ENCODE results near the gene DHRS12. TPM values are rescaled to one million over a fixed set of nuclear protein-coding genes. Genes with fewer than 3 reads are reported as not detected.

DHRS12 gene
- total RNA-seq, 1 experiment from 2014 or later: 6.9 TPM

DNA sequence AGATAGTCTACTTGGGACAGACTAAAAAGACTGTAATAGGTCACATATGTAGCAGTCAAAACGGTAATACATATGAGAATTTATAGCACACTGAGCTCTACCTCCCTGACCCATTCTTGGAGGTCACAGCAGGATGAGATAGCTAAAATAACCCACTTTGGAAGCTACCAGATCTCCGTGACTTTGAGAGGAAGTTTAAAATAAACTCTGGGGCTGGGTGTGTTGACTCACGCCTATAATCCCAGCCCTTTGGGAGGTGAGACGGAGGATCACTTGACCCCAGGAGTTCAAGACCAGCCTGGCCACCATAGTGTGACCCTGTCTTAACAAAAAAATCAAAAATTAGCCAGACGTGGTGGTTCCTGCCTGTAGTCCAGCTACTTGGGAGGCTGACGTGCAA, 45.3 kb downstream of the DHRS12 start:
- ChIA-PET CTCF (no interaction called here), POLR2A (ENCODE audit: unreplicated experiment) (no interaction called here)
- TF ChIP-seq, protein P1, sequence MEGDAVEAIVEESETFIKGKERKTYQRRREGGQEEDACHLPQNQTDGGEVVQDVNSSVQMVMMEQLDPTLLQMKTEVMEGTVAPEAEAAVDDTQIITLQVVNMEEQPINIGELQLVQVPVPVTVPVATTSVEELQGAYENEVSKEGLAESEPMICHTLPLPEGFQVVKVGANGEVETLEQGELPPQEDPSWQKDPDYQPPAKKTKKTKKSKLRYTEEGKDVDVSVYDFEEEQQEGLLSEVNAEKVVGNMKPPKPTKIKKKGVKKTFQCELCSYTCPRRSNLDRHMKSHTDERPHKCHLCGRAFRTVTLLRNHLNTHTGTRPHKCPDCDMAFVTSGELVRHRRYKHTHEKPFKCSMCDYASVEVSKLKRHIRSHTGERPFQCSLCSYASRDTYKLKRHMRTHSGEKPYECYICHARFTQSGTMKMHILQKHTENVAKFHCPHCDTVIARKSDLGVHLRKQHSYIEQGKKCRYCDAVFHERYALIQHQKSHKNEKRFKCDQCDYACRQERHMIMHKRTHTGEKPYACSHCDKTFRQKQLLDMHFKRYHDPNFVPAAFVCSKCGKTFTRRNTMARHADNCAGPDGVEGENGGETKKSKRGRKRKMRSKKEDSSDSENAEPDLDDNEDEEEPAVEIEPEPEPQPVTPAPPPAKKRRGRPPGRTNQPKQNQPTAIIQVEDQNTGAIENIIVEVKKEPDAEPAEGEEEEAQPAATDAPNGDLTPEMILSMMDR (conservative IDR thresholded peaks at IDR 0.05): no peak
- no peak for TF ChIP-seq EZH2 (IDR thresholded peaks at IDR 0.05; ENCODE audit: low read depth)
- DNase-seq: no peak
- H3K9me3 ChIP-seq (ENCODE audit: insufficient read depth, low read depth): no peaks in the 10 kb centered on the region
- no peaks in the 10 kb centered on the region for H3K79me2 ChIP-seq (ENCODE audit: low read depth)
- H3F3A ChIP-seq (ENCODE audit: insufficient read depth, low read depth): no peaks in the 10 kb centered on the region
- H3K27me3 ChIP-seq (ENCODE audit: insufficient read depth, low read depth): no peaks in the 10 kb centered on the region
- no peaks in the 10 kb centered on the region for H3K9me2 ChIP-seq (ENCODE audit: insufficient read depth)
- no TSS peak for BruUV-seq (replicated peaks)
- no peaks in the 10 kb centered on the region for H3K4me1 ChIP-seq (replicated peaks; ENCODE audit: insufficient read depth)
- intact Hi-C loops (cut with micrococcal nuclease; ENCODE audit: unreplicated experiment): no loop called here
- H3K27ac ChIP-seq: no peak overlapping the region
- H4K20me1 ChIP-seq (ENCODE audit: insufficient read depth): no peaks in the 10 kb centered on the region
- H3K36me3 ChIP-seq (ENCODE audit: low read depth): peaks cover 5% of the 10 kb centered on the region; the same call in 1 of the 2 replicates
- no peak overlapping the region for H3K4me3 ChIP-seq
- no peak overlapping the region for H3K4me2 ChIP-seq
- H2AFZ ChIP-seq: no peak overlapping the region

DNA sequence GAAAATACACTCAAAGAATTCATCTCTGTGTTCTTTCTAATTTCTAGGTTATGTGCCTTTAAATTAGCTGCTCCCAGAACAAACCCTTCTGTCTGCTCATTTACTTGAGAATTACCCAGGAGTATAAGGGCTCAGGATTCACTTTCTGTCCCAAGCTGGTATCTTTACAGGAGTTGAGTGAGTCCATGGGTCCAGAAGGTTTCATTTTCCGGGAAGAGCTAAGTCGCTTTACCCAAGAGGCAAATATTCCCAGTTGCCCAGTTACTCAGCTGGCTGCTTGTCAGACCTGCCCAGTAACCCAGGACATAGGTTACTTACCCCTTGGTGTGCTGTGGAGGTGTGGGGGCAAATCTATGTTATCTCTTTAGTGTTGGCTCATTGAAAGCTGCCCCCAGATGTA, 47.3 kb downstream of the DHRS12 start:
- no peak for DNase-seq
- Histone ChIP-seq H3K4me2 (no peak overlapping the region), H3K9me3 (ENCODE audit: insufficient read depth, low read depth) (no peaks in the 10 kb centered on the region), H2AFZ (no peak overlapping the region), H3K27me3 (ENCODE audit: insufficient read depth, low read depth) (no peaks in the 10 kb centered on the region), H3K9me2 (ENCODE audit: insufficient read depth) (no peaks in the 10 kb centered on the region), H3K4me1 (replicated peaks; ENCODE audit: insufficient read depth) (no peaks in the 10 kb centered on the region), H3K4me3 (no peak overlapping the region), H3K79me2 (ENCODE audit: low read depth) (no peaks in the 10 kb centered on the region), H3K27ac (no peak overlapping the region), H3K36me3 (ENCODE audit: low read depth) (peaks cover 11% of the 10 kb centered on the region; the same call in 1 of the 2 replicates), H4K20me1 (ENCODE audit: insufficient read depth) (no peaks in the 10 kb centered on the region), H3F3A (ENCODE audit: insufficient read depth, low read depth) (no peaks in the 10 kb centered on the region)
- TF ChIP-seq, protein P1 (conservative IDR thresholded peaks at IDR 0.05): no peak
- no peak for TF ChIP-seq EZH2 (IDR thresholded peaks at IDR 0.05; ENCODE audit: low read depth)
- POLR2A ChIA-PET (ENCODE audit: unreplicated experiment): no interaction called here
- BruUV-seq (replicated peaks): no TSS peak
- intact Hi-C loops (cut with micrococcal nuclease; ENCODE audit: unreplicated experiment): no loop called here
- CTCF ChIA-PET: no interaction called here

GRCh38 chr13:51747438-51748434, 56.2 kb downstream of the DHRS12 start:
- CTCF ChIA-PET: no interaction called here
- Histone ChIP-seq H3K36me3 (ENCODE audit: low read depth) (peaks cover 34% of the 10 kb centered on the region), H4K20me1 (ENCODE audit: insufficient read depth) (no peaks in the 10 kb centered on the region), H3K4me2 (no peak overlapping the region), H3K9me2 (ENCODE audit: insufficient read depth) (no peaks in the 10 kb centered on the region), H2AFZ (no peak overlapping the region), H3F3A (ENCODE audit: insufficient read depth, low read depth) (no peaks in the 10 kb centered on the region), H3K27ac (no peak overlapping the region), H3K79me2 (ENCODE audit: low read depth) (no peaks in the 10 kb centered on the region), H3K4me3 (no peak overlapping the region), H3K4me1 (replicated peaks; ENCODE audit: insufficient read depth) (no peaks in the 10 kb centered on the region), H3K9me3 (ENCODE audit: insufficient read depth, low read depth) (peaks cover 18% of the 10 kb centered on the region), H3K27me3 (ENCODE audit: insufficient read depth, low read depth) (no peaks in the 10 kb centered on the region)
- intact Hi-C loops (cut with micrococcal nuclease; ENCODE audit: unreplicated experiment): no loop called here
- no TSS peak for BruUV-seq (replicated peaks)
- DNase-seq: no peak
- TF ChIP-seq, protein P1 (conservative IDR thresholded peaks at IDR 0.05): no peak
- POLR2A ChIA-PET (ENCODE audit: unreplicated experiment): no interaction called here

Data from PC-9 (cell line).